HepG2 (cell line): ENCODE data around the gene NCOA4. TPM values are rescaled to one million over a fixed set of nuclear protein-coding genes. Genes with fewer than 3 reads are reported as not detected.

Source experiments
- CHD4 ChIP-seq: fragments of 200-600 bp; sonication (generic); IDR thresholded peaks from 2 replicates; pipeline ENCODE4 v1.7.0; 2017; ENCODE audit warnings: mild to moderate bottlenecking, low read length, borderline replicate concordance
- GABPA ChIP-seq, 2 experiments: IDR thresholded peaks; 2 replicates each; pipeline ENCODE4 v1.6.1; 2011 to 2016; ENCODE audit warnings: low read depth in 2 of 2, low read length in 1 of 2, missing biosample characterization in 1 of 2, missing genetic modification characterization in 1 of 2
- GPN1 ChIP-seq: sonication (generic); formaldehyde crosslinking; IDR thresholded peaks from 2 replicates; pipeline ENCODE4 v1.5.1; 2020; ENCODE audit warnings: missing genetic modification reagents, borderline replicate concordance
- HIVEP1 ChIP-seq: sonication (generic); formaldehyde crosslinking; IDR thresholded peaks from 2 replicates; pipeline ENCODE4 v1.4.0; 2020; ENCODE audit warnings: mild to moderate bottlenecking, missing genetic modification reagents
- MAFK ChIP-seq, 2 experiments: IDR thresholded peaks in 1 of 2; conservative IDR thresholded peaks in 1 of 2; 2 replicates each; pipeline ENCODE4 v1.6.1; 2011; ENCODE audit warnings: improper control_type of control experiment in 2 of 2, low read length in 2 of 2
- NCOR1 ChIP-seq: fragments of 200-600 bp; sonication (generic); IDR thresholded peaks from 2 replicates; pipeline ENCODE4 v1.7.0; 2017; ENCODE audit warnings: antibody characterized with exemption, low read length, borderline replicate concordance
- NR2F6 ChIP-seq, 2 experiments: IDR thresholded peaks; 2 replicates each; pipeline ENCODE4 v1.6.1; 2016; ENCODE audit warnings: antibody characterized with exemption in 1 of 2, mild to moderate bottlenecking in 1 of 2
- POLR2A ChIP-seq, 2 experiments: IDR thresholded peaks; 2 replicates each; pipeline ENCODE4 v1.6.1; 2011; ENCODE audit warnings: low read depth in 2 of 2, low read length in 2 of 2, mild to moderate bottlenecking in 1 of 2, moderate library complexity in 1 of 2; ENCODE audit not compliant: insufficient read depth in 1 of 2
- RBM39 ChIP-seq: fragments of 200-400 bp; formaldehyde crosslinking; IDR thresholded peaks from one replicate; pipeline ENCODE4 v1.6.1; 2018; ENCODE audit warnings: antibody characterized with exemption, mild to moderate bottlenecking, low read depth, low read length; ENCODE audit not compliant: poor library complexity, severe bottlenecking
- ZBTB3 ChIP-seq: sonication (generic); formaldehyde crosslinking; IDR thresholded peaks from 2 replicates; pipeline ENCODE4 v1.4.0; 2020; ENCODE audit warnings: low read depth, mild to moderate bottlenecking, moderate library complexity, missing genetic modification reagents, borderline replicate concordance
- ZNF124 ChIP-seq: sonication (generic); formaldehyde crosslinking; IDR thresholded peaks from 2 replicates; pipeline ENCODE4 v1.4.0; 2020; ENCODE audit warnings: missing genetic modification reagents
- ZNF20 ChIP-seq: sonication (generic); formaldehyde crosslinking; IDR thresholded peaks from 2 replicates; pipeline ENCODE4 v1.4.0; 2020; ENCODE audit warnings: mild to moderate bottlenecking, moderate library complexity, missing genetic modification reagents
- ZNF33A ChIP-seq: sonication (generic); formaldehyde crosslinking; IDR thresholded peaks from 2 replicates; pipeline ENCODE4 v1.5.1; 2020; ENCODE audit warnings: missing genetic modification reagents, mild to moderate bottlenecking, moderate library complexity, borderline replicate concordance
- ZNF33B ChIP-seq: sonication (generic); formaldehyde crosslinking; IDR thresholded peaks from 2 replicates; pipeline ENCODE4 v1.5.1; 2020; ENCODE audit warnings: mild to moderate bottlenecking, missing genetic modification reagents
- ZZZ3 ChIP-seq: sonication (generic); formaldehyde crosslinking; IDR thresholded peaks from 2 replicates; pipeline ENCODE4 v1.4.0; 2020; ENCODE audit warnings: missing genetic modification reagents, mild to moderate bottlenecking, borderline replicate concordance
- polyA plus RNA-seq, 8 experiments: library from polyadenylated mRNA; depleted of rRNA in 3 of 8; stranded (reverse) in 7 of 8; unstranded in 1 of 8; fragments of >200 nt; fragmentation: Illumina TruSeq in 4 of 8; extraction: Trizol in 4 of 8; gene quantifications; 2 replicates each; pipeline versions ENCODE4 v1.2.1 to v1.2.3, GENCODE V29; 2011 to 2016; ENCODE audit warnings: low read depth in 4 of 8, missing spikeins in 1 of 8, mixed read lengths in 1 of 8; ENCODE audit not compliant: insufficient read depth in 1 of 8
- total RNA-seq, 5 experiments: library from RNA; depleted of rRNA; stranded (reverse); fragments of >200 nt; fragmentation: Illumina TruSeq; extraction: Trizol; gene quantifications; 2 replicates each; pipeline ENCODE4 v1.2.3, GENCODE V29; 2016; ENCODE audit warnings: low read depth in 1 of 5
- TF ChIP-seq, protein P1 (sequence below): sonication (generic); formaldehyde crosslinking; IDR thresholded peaks from 2 replicates; pipeline ENCODE4 v1.8.0; 2022; ENCODE audit warnings: mild to moderate bottlenecking, missing genetic modification reagents, borderline replicate concordance
- TF ChIP-seq, protein P2 (sequence below): sonication (generic); formaldehyde crosslinking; IDR thresholded peaks from 2 replicates; pipeline ENCODE4 v1.4.0; 2020; ENCODE audit warnings: missing genetic modification reagents
- TF ChIP-seq, protein P3 (sequence below): sonication (generic); formaldehyde crosslinking; IDR thresholded peaks from 2 replicates; pipeline ENCODE4 v1.5.1; 2020; ENCODE audit warnings: mild to moderate bottlenecking, missing genetic modification reagents

Gene NCOA4
- total and polyA plus RNA-seq, 2 of the 13 experiments (the other 11 are each of a cell fraction or from before 2014, with no cell fraction given) = 306 to 400 TPM

DNA sequence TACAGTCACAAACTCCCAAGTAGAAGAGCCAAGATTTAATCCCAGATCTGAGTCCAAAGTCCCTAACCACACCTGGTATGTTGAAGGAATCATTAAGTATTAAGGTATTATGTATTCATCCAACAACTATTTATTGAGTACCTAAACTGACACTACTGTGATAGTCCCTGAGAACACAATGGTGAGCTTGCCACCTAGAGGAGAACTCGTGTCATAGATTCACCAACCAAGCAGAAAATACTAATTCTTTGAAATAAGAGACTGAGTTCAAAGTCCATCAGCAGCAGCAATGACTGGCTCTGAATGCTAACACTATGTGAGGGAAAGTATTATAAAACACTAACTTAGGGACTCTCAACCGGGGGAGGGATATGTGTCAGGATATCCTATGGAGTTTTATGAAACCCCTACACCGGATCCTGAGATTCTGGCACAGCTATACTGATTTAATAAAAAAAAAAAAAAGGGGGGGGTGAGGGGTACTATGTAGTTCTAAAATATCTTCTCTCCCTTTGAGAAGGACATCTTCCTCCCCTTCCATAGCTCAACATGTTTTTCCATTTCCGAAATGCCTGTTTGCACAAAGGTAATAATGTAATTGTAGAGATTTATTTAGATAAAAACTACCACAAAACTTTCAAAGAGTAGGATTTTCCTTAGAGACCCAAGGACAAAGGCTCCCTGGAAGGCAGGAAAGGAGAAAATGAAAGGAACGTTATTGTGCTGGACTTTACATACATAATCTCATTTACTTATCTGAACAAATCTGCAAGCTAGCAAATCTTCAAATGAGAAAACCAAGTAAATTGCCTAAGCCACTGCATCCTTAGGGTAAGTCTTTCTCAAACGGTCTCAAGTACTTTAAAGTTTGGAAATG is 1.6 kb downstream of the NCOA4 start (continued):
- TF ChIP-seq MAFK (conservative IDR thresholded peaks at IDR 0.05 in 1 of 2, IDR thresholded peaks at IDR 0.05 in 1 of 2; ENCODE audit: low read length in 2 of 2) = peak; percentile 75 to 79; a peak in 3 of 4 replicates
- TF ChIP-seq ZNF33B = no peak
- TF ChIP-seq CHD4 = 0 out of 2 replicates have a peak, but pooled peaks have one; percentile 47
- no peak for TF ChIP-seq RBM39
- no peak for TF ChIP-seq ZZZ3 (CRISPR knock-in tag)
- no peak for TF ChIP-seq ZBTB3
- 0 out of 2 replicates have a peak, but pooled peaks have one; percentile 50 for TF ChIP-seq ZNF124 (CRISPR knock-in tag)
- TF ChIP-seq, protein P1, sequence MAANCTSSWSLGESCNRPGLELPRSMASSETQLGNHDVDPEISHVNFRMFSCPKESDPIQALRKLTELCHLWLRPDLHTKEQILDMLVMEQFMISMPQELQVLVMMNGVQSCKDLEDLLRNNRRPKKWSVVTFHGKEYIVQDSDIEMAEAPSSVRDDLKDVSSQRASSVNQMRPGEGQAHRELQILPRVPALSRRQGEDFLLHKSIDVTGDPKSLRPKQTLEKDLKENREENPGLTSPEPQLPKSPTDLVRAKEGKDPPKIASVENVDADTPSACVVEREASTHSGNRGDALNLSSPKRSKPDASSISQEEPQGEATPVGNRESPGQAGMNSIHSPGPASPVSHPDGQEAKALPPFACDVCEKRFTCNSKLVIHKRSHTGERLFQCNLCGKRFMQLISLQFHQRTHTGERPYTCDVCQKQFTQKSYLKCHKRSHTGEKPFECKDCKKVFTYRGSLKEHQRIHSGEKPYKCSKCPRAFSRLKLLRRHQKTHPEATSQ = 0 out of 2 replicates have a peak, but pooled peaks have one; percentile 33
- TF ChIP-seq NCOR1 = peak; percentile 89; the same call in 1 of the 2 replicates
- no peak for TF ChIP-seq HIVEP1 (CRISPR knock-in tag)
- no peak for TF ChIP-seq GPN1 (CRISPR knock-in tag)
- peak; percentile 52 to 67; a peak in 3 of 4 replicates for TF ChIP-seq POLR2A (IDR thresholded peaks at IDR 0.05; ENCODE audit: insufficient read depth in 1 of 2, low read depth in 2 of 2, low read length in 2 of 2)
- TF ChIP-seq, protein P2, sequence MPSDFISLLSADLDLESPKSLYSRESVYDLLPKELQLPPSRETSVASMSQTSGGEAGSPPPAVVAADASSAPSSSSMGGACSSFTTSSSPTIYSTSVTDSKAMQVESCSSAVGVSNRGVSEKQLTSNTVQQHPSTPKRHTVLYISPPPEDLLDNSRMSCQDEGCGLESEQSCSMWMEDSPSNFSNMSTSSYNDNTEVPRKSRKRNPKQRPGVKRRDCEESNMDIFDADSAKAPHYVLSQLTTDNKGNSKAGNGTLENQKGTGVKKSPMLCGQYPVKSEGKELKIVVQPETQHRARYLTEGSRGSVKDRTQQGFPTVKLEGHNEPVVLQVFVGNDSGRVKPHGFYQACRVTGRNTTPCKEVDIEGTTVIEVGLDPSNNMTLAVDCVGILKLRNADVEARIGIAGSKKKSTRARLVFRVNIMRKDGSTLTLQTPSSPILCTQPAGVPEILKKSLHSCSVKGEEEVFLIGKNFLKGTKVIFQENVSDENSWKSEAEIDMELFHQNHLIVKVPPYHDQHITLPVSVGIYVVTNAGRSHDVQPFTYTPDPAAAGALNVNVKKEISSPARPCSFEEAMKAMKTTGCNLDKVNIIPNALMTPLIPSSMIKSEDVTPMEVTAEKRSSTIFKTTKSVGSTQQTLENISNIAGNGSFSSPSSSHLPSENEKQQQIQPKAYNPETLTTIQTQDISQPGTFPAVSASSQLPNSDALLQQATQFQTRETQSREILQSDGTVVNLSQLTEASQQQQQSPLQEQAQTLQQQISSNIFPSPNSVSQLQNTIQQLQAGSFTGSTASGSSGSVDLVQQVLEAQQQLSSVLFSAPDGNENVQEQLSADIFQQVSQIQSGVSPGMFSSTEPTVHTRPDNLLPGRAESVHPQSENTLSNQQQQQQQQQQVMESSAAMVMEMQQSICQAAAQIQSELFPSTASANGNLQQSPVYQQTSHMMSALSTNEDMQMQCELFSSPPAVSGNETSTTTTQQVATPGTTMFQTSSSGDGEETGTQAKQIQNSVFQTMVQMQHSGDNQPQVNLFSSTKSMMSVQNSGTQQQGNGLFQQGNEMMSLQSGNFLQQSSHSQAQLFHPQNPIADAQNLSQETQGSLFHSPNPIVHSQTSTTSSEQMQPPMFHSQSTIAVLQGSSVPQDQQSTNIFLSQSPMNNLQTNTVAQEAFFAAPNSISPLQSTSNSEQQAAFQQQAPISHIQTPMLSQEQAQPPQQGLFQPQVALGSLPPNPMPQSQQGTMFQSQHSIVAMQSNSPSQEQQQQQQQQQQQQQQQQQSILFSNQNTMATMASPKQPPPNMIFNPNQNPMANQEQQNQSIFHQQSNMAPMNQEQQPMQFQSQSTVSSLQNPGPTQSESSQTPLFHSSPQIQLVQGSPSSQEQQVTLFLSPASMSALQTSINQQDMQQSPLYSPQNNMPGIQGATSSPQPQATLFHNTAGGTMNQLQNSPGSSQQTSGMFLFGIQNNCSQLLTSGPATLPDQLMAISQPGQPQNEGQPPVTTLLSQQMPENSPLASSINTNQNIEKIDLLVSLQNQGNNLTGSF (CRISPR knock-in tag) = no peak
- TF ChIP-seq GABPA (IDR thresholded peaks at IDR 0.05; ENCODE audit: low read depth, low read length) = no peak
- no peak; the same call in 1 of the 2 replicates for TF ChIP-seq GABPA (CRISPR knock-in tag; IDR thresholded peaks at IDR 0.05; ENCODE audit: low read depth)
- no peak for TF ChIP-seq NR2F6 (IDR thresholded peaks at IDR 0.05)
- peak; percentile 63 for TF ChIP-seq NR2F6 (CRISPR knock-in tag; IDR thresholded peaks at IDR 0.05)
- TF ChIP-seq, protein P3, sequence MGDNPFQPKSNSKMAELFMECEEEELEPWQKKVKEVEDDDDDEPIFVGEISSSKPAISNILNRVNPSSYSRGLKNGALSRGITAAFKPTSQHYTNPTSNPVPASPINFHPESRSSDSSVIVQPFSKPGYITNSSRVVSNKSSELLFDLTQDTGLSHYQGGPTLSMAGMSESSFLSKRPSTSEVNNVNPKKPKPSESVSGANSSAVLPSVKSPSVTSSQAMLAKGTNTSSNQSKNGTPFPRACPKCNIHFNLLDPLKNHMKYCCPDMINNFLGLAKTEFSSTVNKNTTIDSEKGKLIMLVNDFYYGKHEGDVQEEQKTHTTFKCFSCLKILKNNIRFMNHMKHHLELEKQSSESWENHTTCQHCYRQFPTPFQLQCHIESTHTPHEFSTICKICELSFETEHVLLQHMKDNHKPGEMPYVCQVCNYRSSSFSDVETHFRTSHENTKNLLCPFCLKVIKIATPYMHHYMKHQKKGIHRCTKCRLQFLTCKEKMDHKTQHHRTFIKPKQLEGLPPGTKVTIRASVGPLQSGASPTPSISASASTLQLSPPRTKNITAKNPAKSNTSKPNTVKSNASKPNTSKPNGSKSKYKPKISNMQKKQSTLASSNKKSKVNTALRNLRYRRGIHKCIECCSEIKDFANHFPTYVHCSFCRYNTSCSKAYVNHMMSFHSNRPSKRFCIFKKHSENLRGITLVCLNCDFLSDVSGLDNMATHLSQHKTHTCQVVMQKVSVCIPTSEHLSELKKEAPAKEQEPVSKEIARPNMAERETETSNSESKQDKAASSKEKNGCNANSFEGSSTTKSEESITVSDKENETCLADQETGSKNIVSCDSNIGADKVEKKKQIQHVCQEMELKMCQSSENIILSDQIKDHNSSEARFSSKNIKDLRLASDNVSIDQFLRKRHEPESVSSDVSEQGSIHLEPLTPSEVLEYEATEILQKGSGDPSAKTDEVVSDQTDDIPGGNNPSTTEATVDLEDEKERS (CRISPR knock-in tag) = no peak
- TF ChIP-seq ZNF20 (CRISPR knock-in tag) = no peak
- no peak for TF ChIP-seq ZNF33A
